Bladder microvascular endothelial cell (primary cell): ENCODE results near the gene SERF1B. TPM values are rescaled to one million over a fixed set of nuclear protein-coding genes. Genes with fewer than 3 reads are reported as not detected.

Experiments
- total RNA-seq: library from RNA; depleted of rRNA; stranded (reverse); fragments of >200 nt; gene quantifications from 2 replicates; pipeline ENCODE4 v1.2.3, GENCODE V29; 2014

SERF1B gene
- total RNA-seq: 33.4 and 36.1 TPM in 2 replicates

DNA sequence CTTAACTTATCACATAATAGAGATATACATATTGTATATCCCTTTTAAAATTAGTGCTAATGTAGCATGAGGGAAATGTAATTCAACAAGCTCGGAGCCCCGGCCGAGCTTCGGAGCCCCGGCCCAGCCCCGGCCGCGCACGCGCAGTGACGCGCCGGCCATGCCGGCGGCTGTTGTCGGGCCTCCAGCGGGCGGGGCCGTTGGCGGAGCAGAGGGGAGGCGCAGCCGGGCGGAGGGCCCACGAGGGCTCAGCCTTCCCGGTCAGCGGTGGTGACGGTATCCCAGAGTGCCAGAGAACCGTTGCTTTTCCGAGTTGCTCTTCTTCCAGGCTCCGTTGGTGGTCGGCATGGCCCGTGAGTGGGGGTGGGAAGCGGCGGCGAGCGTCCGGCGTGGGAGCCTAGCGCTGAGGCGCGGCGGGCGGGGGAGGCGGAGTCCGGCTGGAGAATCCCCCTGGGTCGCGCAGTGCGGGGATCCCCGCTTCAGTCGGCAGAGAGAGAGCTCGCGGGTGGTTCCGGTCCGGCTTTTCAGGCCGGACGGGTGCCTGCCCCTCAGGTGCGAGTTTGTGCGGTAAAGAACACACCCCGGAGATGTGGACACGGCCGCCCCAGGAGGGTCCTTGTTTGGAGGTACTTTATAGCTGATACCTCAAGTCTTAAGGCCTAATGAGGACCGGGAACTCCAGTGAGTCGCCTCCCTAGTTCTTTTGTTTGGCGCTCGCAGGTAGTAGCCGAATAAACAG lies at the start of gene SERF1B:
SERF1B (plus strand) TSS at position 146 of the 739 bp plus-strand sequence; CDS start at position 347, 201 bp downstream.

Other genes with a start within 250 kb of the SERF1B start
- 24.5 and 27.2 TPM in 2 replicates for gene SMN2, start 24.4 kb downstream of the SERF1B start, total RNA-seq